Adrenal gland (tissue), 5 donors: ENCODE results near the gene ARID2.

Source experiments
- POLR2A ChIP-seq, 2 donors: fragments of 450-650 bp; IDR thresholded peaks; one replicate each; pipeline ENCODE4 v1.6.1; 2017; ENCODE audit warnings: antibody characterized with exemption in 2 of 2, mild to moderate bottlenecking in 2 of 2, moderate library complexity in 1 of 2
- TF ChIP-seq, protein P1 (sequence below), 6 experiments: fragments of 450-650 bp in 4 of 6; fragments of 200-600 bp in 2 of 6; sonication (generic) in 1 of 6; IDR thresholded peaks; 1 replicate in 5 of 6; 2 replicates in 1 of 6; pipeline versions ENCODE4 v1.5.1 to v1.8.0; 2016 to 2021; ENCODE audit warnings: antibody characterized with exemption in 6 of 6, mild to moderate bottlenecking in 2 of 6, moderate library complexity in 1 of 6
- donor health status: DM: no; HTN: no; CAD: no.

DNA sequence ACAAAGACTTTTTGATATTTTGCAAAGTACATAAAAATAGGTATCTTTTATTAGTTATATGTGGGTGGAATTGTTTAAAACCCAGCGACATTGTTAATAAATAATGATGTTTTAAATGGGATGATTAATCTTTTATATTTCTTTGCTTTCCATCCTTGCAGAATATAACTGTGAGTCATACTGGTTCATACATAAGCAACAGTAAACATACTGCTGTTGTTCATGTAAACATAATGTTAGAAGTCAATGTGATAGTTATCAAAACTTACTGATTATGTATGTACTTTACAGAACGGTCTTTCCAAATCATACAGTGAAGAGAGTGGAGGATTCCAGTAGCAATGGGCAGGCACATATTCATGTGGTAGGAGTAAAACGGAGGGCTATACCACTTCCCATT lies 119.8 kb downstream of the ARID2 start:
- TF ChIP-seq, protein P1, sequence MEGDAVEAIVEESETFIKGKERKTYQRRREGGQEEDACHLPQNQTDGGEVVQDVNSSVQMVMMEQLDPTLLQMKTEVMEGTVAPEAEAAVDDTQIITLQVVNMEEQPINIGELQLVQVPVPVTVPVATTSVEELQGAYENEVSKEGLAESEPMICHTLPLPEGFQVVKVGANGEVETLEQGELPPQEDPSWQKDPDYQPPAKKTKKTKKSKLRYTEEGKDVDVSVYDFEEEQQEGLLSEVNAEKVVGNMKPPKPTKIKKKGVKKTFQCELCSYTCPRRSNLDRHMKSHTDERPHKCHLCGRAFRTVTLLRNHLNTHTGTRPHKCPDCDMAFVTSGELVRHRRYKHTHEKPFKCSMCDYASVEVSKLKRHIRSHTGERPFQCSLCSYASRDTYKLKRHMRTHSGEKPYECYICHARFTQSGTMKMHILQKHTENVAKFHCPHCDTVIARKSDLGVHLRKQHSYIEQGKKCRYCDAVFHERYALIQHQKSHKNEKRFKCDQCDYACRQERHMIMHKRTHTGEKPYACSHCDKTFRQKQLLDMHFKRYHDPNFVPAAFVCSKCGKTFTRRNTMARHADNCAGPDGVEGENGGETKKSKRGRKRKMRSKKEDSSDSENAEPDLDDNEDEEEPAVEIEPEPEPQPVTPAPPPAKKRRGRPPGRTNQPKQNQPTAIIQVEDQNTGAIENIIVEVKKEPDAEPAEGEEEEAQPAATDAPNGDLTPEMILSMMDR (IDR thresholded peaks at IDR 0.05) = no peak
- TF ChIP-seq POLR2A (IDR thresholded peaks at IDR 0.05) = no peak
